Measurements from ENCODE around the gene ARHGAP45.
"Not testable (repeated sequence)": the region's sequence is repeated elsewhere in the genome, so short reads cannot be mapped to it uniquely, and the experiment has no call there.

ARHGAP45 gene

GRCh38 chr19:1066748-1067340 lies at the start of gene ARHGAP45:
Gene ARHGAP45 (plus strand): TSS chr19:1067167. CDS start chr19:1067406, 239 bp downstream.
- DNase-seq, result no peak

GRCh38 chr19:1017906-1018305 lies 49.1 kb upstream of the ARHGAP45 start:
- no peak for DNase-seq

- no peak for DNase-seq
Measured at GRCh38 chr19:1018393-1018792, 48.6 kb upstream of the ARHGAP45 start.

- DNase-seq, result no peak
Measured at GRCh38 chr19:1018932-1019615, 47.9 kb upstream of the ARHGAP45 start.

GRCh38 chr19:1019616-1019961 lies 47.4 kb upstream of the ARHGAP45 start:
- no peak for DNase-seq

- no peak for DNase-seq
Measured at GRCh38 chr19:1019980-1020867, 46.7 kb upstream of the ARHGAP45 start.

GRCh38 chr19:1020868-1021425 lies 46.0 kb upstream of the ARHGAP45 start, which contains the start of gene TMEM259:
Gene TMEM259 (minus strand): TSS chr19:1021123. CDS start chr19:1020996, 127 bp downstream.
- peak; percentile 93 for DNase-seq

GRCh38 chr19:1023883-1024188 lies 43.1 kb upstream of the ARHGAP45 start:
- not testable (repeated sequence) for DNase-seq

- DNase-seq, result not testable (repeated sequence)
Measured at GRCh38 chr19:1025080-1025479, 41.9 kb upstream of the ARHGAP45 start.

- DNase-seq, result peak; percentile 71
Measured at GRCh38 chr19:1025960-1026782, 40.8 kb upstream of the ARHGAP45 start, which contains the start of gene CNN2. Gene CNN2 (plus strand): TSS chr19:1026608. CDS start chr19:1026662, 54 bp downstream.

GRCh38 chr19:1026783-1027649 lies 40.0 kb upstream of the ARHGAP45 start:
- no peak for DNase-seq

- no peak for DNase-seq
Measured at GRCh38 chr19:1027650-1028061, 39.3 kb upstream of the ARHGAP45 start.

- peak; percentile 59 for DNase-seq
Measured at GRCh38 chr19:1028062-1028926, 38.7 kb upstream of the ARHGAP45 start.

- no peak for DNase-seq
Measured at GRCh38 chr19:1032264-1032867, 34.6 kb upstream of the ARHGAP45 start.

- no peak for DNase-seq
Measured at GRCh38 chr19:1035998-1036621, 30.9 kb upstream of the ARHGAP45 start.

GRCh38 chr19:1037621-1038064 lies 29.3 kb upstream of the ARHGAP45 start:
- no peak for DNase-seq

- DNase-seq, result no peak
Measured at GRCh38 chr19:1038978-1039645, 27.9 kb upstream of the ARHGAP45 start.

- DNase-seq, result peak; percentile 96
Measured at GRCh38 chr19:1039646-1040475, 27.1 kb upstream of the ARHGAP45 start, which contains the start of gene ABCA7. Gene ABCA7 (plus strand): TSS chr19:1040107. CDS start chr19:1041362, 1,255 bp downstream.

Measured in kidney glomerular epithelial cell (primary cell).